Central memory CD8-positive, alpha-beta T cell (primary cell): ENCODE measurements around the gene ERF.

Source experiments
- ATAC-seq: fragments of 150-1000 bp; cut with Tn5 transposase; replicated peaks from 2 replicates; pipeline ENCODE4 v1.10.0; 2022; ENCODE audit warnings: mild to moderate bottlenecking, moderate FRiP score, moderate number of reproducible peaks; ENCODE audit not compliant: poor library complexity, severe bottlenecking; ENCODE audit errors: extremely low read depth
- DNase-seq, 2 donors: peaks; one replicate each; pipeline ENCODE4 v3.0.0; 2021; ENCODE audit warnings: low spot score in 2 of 2
- H3K27ac Mint-ChIP-seq: one replicate; pipeline ENCODE4 v1.8.0; 2022; ENCODE audit warnings: low read depth, mild to moderate bottlenecking, moderate library complexity, mixed read lengths
- H3K27me3 Mint-ChIP-seq: one replicate; pipeline ENCODE4 v1.8.0; 2022; ENCODE audit warnings: mixed read lengths
- H3K36me3 Mint-ChIP-seq: one replicate; pipeline ENCODE4 v1.8.0; 2022; ENCODE audit warnings: mild to moderate bottlenecking, moderate library complexity, mixed read lengths; ENCODE audit not compliant: insufficient read depth
- H3K4me1 Mint-ChIP-seq: one replicate; pipeline ENCODE4 v1.8.0; 2022; ENCODE audit warnings: mixed read lengths
- H3K4me3 Mint-ChIP-seq: one replicate; pipeline ENCODE4 v1.8.0; 2022; ENCODE audit warnings: mild to moderate bottlenecking, moderate library complexity, mixed read lengths
- H3K9me3 Mint-ChIP-seq: one replicate; pipeline ENCODE4 v1.8.0; 2022; ENCODE audit warnings: mixed read lengths

ERF gene

DNA sequence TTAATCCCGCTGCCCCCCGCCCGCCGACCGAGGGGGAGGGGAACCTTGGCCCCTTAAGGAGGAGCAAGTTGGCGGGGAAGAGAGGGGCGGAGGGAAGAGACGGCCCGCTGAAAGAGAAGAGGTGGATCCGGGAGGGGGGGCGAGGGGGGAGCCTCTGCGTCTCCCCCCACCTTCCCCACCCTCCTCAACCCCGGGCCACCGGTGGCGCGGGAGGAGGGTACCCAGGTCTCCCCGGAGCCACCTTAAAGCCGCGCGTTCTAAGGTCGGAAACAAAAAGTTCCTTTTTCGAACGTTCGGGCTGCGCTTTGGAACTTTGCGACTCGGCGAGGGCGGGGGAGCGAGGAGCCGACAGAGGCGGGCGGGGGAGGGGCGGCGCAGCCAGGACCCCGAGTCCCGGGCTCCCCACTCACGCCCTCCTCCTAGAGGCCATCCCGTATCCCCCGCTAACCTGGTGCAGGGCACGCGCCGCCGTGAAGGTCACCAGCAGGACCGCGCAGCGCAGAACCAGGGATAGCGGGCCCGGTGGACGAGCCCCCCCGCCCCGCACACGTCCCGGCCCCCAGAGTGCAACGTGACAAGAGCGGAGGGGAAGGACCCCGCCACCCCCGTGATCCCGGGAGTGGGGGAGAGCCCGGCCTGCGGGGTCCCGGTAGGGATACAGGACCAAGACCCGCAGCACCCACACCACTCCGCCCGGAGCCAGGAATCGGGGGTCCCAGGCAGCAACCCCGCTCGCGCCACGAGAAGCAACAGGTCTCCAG, 659 bp downstream of the ERF start:
- ATAC-seq (peak; percentile 60), DNase-seq (peak; percentile 48 to 58)
- Mint-ChIP-seq H3K36me3 (peaks cover 25% of the 10 kb centered on the region), H3K27ac (no peak overlapping the region), H3K27me3 (no peaks in the 10 kb centered on the region), H3K4me1 (peaks cover 25% of the 10 kb centered on the region), H3K4me3 (peak overlapping the region; percentile 87), H3K9me3 (no peaks in the 10 kb centered on the region)

DNA sequence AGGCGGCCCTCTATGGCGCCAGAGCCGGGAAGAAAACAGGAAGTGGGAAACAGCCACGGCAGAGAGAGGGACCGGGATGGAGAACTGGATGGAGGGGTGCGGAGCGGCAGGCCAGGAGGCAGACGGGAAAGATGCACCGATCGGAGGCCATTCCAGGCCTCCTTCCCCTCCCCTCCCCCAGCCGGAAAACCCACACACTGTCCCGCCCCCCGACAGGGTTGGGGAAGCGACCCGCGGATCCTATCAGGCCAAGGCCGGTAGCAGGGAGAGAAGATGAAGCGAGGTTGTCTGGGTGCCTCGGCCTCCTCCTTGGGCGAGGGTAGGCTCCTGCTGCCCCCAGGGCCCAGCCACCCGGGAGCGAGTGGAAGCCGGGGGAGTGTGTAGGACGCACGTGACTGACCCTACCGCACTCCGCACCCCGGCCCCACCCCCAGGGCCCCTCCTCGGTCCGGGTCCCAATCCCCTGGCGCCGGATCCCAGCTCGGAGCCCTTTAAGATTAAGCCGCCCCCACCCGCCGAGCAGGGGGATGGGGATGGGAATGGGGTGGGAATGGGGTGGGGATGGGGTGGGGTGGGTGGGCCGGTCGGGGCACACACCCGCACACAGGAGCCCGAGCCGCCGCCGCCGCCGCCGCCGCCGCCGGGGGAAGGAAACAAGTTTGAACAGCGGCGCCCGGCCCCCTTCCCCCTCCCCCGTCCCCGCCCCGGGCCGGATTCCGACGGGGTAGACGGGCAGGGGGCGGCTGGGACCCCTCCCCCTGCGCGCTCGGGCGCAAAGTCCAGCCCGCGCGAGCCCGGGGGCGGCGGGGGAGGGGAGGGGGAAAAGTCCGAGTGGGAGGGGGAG, 1.5 kb downstream of the ERF start:
- Mint-ChIP-seq H3K36me3 (peaks cover 33% of the 10 kb centered on the region), H3K4me1 (peaks cover 25% of the 10 kb centered on the region), H3K9me3 (no peaks in the 10 kb centered on the region), H3K27me3 (no peaks in the 10 kb centered on the region), H3K4me3 (peak overlapping the region; percentile 87), H3K27ac (peak overlapping the region; percentile 92)
- ATAC-seq (peak; percentile 15), DNase-seq (peak in 1 of 2 donors; percentile 32)

DNA sequence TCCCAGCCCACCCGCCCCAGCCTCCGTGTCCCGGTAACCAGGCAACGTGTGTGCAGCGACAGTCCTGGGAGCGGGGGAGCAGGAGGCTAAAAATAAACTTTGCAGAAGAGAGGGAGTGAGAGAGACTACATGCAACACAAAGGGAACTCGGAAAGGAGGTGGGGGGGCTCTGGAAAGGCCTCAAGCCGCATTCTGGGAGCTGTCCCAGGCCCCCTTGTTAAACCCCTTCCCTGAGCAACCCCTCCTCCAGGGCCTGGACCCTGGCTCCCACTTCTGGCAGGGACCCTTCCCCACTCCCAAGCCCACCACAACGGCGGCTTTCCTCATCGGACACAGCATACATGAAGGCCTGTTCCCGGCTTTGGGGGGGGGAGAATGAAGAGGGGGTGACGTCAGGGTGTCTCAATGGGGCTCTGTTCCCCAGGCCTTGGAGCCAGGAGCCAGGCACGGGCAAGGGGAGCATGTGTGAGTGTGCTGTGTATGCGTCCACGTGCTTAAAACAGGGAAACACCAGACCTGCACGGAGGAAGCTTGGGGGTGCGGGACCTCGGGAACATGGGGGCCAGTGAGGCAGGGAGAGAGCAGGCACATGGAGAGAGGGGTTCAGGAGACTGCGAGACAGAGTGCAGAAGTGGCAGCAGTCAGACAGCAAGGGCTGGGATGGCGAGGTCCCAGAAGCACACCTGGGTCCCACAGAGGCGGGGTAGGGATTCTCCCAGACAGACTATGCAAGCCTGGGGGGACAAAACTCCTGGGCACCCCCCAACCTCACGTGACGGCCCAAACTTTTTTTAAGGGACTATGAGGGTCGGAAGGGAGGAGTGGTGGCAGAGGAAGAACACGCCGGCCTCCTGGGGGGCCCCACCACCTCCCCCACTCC, 2.3 kb downstream of the ERF start:
- Mint-ChIP-seq H3K27me3 (no peaks in the 10 kb centered on the region), H3K27ac (peak overlapping the region; percentile 92), H3K4me1 (peaks cover 25% of the 10 kb centered on the region), H3K4me3 (peak overlapping the region; percentile 87), H3K9me3 (no peaks in the 10 kb centered on the region), H3K36me3 (peaks cover 33% of the 10 kb centered on the region)
- DNase-seq (no peak), ATAC-seq (no peak)

DNA sequence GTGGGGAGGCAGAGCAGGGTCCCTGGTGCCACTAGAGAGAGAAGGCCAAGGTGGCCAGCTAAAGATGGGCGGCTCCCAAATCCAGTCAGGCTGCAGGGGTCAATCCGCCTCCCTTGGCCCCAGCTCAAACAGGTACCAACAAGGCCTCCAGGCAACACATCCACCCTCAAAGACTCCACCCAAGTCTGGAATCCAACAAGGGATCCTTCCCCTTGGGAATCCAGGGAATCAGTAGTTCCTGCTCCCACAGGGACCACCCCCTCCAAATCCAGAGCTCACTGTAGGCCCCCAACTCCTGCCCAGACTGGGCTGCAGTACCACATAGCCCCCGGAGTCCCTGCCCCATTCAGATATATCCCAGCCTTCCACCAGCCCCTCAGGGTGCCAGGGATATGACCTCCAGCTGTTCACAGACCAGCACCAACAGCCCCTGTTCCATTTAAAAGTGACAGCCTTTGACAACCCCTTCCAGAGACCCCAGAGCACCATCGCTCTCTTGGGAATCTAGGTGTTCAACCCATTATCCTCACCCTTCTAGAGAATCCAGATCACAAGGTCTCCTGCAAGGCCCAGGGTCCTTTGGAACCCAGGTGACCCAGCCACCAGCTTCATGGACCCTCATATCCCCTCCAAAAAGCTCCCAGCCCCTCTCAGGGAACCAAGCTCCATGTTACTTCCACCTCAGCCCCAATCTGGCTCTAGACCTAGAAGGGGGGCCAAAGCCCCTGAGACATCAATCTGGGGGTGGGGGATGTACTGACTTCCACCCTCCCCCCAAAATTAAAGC, 3.2 kb downstream of the ERF start:
- peaks cover 33% of the 10 kb centered on the region for H3K36me3 Mint-ChIP-seq
- peaks cover 25% of the 10 kb centered on the region for H3K4me1 Mint-ChIP-seq
- H3K27ac Mint-ChIP-seq = peak overlapping the region; percentile 92
- ATAC-seq (no peak), DNase-seq (no peak)
- no peaks in the 10 kb centered on the region for H3K27me3 Mint-ChIP-seq
- no peaks in the 10 kb centered on the region for H3K9me3 Mint-ChIP-seq
- H3K4me3 Mint-ChIP-seq = peak overlapping the region; percentile 87

DNA sequence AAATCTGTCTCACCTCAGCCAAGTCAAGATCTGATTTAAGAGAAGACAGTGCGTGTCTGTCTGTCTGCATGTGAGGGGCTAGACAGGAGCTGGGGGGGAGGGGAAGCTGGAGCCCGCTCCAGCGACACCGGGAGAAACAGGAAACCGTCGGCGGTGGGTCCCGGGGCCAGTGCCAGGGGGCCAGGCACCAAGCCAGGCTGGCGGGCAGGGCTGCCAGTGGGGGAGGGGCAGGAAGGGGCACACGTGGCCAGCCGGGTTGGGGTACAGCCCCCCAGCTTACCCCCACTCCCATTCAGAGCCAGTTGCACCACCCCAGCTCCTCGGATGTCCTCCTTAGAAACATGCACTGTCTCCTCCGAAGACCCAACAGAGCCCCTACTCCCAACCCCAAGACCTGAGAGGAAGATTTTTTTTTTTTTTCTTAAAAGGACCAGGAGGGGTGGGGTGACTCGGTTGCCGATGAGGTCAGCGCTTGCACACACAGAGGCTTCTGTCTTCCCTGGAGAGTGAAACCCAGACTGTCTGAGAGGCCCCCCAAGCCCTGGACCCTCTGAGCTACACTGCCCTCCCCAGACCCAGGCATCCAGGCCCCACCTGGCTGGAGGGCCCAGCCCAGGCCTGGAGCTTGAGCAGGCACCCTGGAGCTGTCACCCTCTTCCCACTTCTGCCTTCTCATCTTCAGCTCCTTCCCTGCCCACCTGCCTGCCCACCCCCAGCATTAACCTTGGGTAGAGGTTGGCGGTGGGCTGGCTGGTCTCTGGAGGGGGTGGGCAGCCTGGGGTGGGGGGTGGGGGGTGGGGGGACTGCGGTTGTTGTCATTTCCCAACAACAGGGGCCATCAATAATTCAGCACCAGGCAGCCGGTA, 4.0 kb downstream of the ERF start:
- Mint-ChIP-seq H3K27ac (no peak overlapping the region), H3K4me1 (peaks cover 22% of the 10 kb centered on the region), H3K4me3 (peak overlapping the region; percentile 25), H3K36me3 (peaks cover 36% of the 10 kb centered on the region), H3K27me3 (no peaks in the 10 kb centered on the region), H3K9me3 (no peaks in the 10 kb centered on the region)
- ATAC-seq = no peak
- DNase-seq = no peak

DNA sequence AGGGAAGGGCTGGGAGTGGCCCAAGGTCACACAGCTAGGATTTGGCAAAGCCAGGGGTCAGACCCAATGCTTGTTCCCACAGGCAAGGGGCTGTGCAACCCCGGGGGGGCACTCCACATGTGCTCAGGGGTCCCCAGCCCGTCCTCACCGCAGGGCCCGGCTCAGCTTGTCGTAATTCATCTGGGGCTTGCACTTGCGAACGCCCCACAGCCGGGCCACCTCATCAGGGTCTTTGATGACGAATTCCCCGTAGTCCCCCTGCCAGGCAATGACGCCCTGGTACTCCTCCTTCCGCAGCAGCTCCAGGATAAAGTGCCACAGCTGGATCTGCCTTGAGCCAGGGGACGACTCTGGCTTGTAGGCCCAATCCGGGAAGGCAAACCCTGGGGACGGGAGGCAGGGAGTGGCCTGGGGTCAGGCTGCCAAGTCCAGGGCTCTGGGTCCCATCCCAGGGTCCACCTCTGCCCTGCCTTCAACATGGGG, 4.7 kb downstream of the ERF start:
- H3K27ac Mint-ChIP-seq = no peak overlapping the region
- no peak for ATAC-seq
- no peak for DNase-seq
- peaks cover 19% of the 10 kb centered on the region for H3K4me1 Mint-ChIP-seq
- H3K9me3 Mint-ChIP-seq = no peaks in the 10 kb centered on the region
- peak overlapping the region; percentile 41 for H3K4me3 Mint-ChIP-seq
- H3K27me3 Mint-ChIP-seq = no peaks in the 10 kb centered on the region
- peaks cover 36% of the 10 kb centered on the region for H3K36me3 Mint-ChIP-seq

DNA sequence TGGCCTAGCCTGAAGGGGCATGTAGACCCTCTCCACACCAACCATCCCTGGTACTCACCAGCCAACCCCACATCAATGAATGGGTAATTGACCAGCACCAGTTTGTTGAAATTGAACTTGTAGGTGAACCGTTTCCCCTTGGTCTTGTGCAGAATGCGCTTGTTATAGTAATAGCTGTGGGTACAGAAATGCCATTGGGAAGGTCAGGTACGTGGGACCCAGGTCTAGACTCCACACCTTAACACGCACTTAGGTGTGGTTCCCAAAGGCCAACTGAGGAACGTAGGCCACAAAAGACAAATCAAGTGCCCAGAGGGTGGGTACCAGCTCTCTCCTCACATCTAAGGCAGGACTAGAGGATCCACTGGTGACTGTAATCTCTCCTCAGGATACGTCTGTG, 5.2 kb downstream of the ERF start:
- Mint-ChIP-seq H3K4me1 (peaks cover 23% of the 10 kb centered on the region), H3K9me3 (no peaks in the 10 kb centered on the region)
- ATAC-seq = no peak

DNA sequence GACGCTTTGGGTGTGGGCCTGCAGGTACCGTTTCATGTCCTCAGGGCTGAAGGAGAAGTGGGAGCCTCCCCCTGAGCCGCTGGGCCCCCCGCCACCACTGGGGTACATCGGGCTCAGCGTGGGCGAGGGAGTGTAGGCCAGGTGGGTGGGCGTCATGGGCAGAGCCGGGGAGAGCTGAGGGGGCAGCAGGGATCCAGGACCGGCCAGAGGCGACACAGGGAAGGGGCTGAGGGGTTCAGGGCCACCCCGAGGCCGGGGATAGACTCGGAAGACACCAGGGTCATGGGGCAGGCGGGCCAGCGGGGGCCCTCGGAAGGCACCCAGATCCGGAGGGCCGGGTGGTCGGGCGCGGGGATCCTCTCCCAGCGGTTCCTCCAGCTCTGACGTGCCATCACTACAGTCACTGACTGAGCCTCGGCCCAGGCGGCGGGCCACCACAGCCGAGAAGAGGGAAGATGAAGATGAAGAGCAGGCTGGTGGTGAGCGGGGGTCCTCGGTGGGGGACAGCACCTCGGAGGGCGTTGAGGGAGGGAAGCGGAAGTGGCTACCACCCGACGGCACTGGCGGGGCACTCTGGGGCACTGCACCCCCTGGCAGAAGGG, 5.7 kb downstream of the ERF start:
- Mint-ChIP-seq H3K27ac (peak overlapping the region; percentile 16), H3K4me3 (no peak overlapping the region), H3K27me3 (no peaks in the 10 kb centered on the region), H3K4me1 (peaks cover 28% of the 10 kb centered on the region), H3K9me3 (no peaks in the 10 kb centered on the region), H3K36me3 (peaks cover 35% of the 10 kb centered on the region)
- ATAC-seq (no peak), DNase-seq (no peak)

More for the DNA sequence above, 5.2 kb downstream of the ERF start:
- Mint-ChIP-seq H3K4me3 (peak overlapping the region; percentile 41), H3K27ac (no peak overlapping the region), H3K36me3 (peaks cover 33% of the 10 kb centered on the region), H3K27me3 (no peaks in the 10 kb centered on the region)
- no peak for DNase-seq

DNA sequence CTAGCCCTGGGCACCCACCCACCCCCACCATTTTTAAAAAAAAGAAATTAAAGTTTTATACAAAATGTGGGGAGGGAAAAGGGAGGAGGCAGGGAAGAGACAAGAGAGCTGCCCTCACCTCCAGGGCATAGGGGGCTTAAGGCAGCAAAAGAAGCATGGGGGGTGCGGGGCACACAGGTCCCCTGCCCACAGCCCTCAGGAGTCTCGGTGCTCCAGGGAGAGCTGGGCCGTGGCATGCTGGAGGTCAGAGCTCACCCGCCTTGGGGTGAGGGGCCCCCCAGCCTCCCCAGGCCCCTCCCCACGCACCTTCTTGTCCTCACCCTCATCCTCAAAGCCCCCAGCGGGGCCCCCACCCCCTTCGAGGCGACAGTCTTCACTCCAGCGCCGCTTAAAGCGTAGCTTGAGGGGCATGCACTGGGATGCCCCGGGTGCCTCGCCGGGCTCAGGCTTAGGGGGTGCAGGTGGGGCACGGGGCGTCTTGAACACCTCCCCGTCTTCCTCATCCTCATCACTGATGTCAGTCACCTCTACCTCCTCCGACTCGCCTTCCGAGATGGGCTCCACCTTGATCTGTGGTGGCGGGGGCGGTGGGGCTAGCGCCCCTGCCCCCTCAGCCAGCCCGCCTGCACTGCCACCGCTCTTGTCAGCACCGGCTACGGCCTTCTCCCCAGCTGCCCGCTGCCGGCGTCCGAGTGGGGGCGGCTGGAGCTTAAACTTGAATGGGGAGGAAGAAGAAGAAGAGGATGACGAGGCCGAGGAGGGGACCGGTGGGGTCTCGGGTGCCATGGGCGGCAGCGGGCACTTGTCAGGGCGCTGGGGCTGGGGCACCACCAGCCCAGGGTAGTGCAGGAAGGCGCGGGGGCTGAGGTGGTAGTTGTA, 6.4 kb downstream of the ERF start:
- Mint-ChIP-seq H3K36me3 (peaks cover 36% of the 10 kb centered on the region), H3K27ac (peak overlapping the region; percentile 16), H3K27me3 (no peaks in the 10 kb centered on the region), H3K4me1 (peaks cover 31% of the 10 kb centered on the region), H3K4me3 (no peak overlapping the region), H3K9me3 (no peaks in the 10 kb centered on the region)
- no peak for DNase-seq
- ATAC-seq = no peak

DNA sequence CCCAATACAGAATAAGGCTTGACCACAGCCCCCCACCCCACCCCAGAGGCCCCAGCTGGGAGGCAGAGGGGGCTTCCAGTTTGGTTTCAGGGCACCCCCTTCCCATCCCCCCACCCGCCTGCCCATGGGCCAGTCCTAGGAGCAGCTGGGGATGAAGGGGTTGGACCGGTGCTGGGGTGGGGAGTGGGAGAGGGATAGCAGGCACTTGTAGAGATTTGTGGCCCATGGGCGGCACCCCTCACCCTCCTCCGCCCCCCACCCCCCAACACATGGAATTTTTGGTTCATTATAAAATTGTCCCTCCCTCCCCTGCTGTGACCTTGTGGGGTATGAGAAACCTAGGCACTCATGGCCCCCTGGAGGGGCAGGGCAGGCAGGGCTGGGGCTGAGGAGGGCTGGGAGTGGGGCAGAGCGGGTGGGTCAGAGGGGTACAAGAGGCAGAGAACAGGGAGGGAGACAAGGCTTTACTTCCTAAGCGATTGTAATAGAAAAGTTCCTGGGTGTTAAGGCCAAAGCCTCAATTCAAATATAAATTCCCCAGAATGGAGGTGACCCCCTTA, 7.2 kb downstream of the ERF start:
- Mint-ChIP-seq H3K4me1 (peaks cover 31% of the 10 kb centered on the region), H3K27ac (no peak overlapping the region), H3K27me3 (no peaks in the 10 kb centered on the region), H3K9me3 (no peaks in the 10 kb centered on the region), H3K36me3 (peaks cover 37% of the 10 kb centered on the region), H3K4me3 (no peak overlapping the region)
- ATAC-seq (no peak), DNase-seq (no peak)
